Putamen (tissue), 1 donor: ENCODE results near the gene CSPG5.
A peak's percentile ranks its signal among the peaks of the same experiment; 100 is the strongest.

Source experiments
- DNase-seq: peaks from one replicate; pipeline ENCODE4 v3.0.0-alpha.2; 2016; ENCODE audit warnings: low spot score

CSPG5 gene

DNA sequence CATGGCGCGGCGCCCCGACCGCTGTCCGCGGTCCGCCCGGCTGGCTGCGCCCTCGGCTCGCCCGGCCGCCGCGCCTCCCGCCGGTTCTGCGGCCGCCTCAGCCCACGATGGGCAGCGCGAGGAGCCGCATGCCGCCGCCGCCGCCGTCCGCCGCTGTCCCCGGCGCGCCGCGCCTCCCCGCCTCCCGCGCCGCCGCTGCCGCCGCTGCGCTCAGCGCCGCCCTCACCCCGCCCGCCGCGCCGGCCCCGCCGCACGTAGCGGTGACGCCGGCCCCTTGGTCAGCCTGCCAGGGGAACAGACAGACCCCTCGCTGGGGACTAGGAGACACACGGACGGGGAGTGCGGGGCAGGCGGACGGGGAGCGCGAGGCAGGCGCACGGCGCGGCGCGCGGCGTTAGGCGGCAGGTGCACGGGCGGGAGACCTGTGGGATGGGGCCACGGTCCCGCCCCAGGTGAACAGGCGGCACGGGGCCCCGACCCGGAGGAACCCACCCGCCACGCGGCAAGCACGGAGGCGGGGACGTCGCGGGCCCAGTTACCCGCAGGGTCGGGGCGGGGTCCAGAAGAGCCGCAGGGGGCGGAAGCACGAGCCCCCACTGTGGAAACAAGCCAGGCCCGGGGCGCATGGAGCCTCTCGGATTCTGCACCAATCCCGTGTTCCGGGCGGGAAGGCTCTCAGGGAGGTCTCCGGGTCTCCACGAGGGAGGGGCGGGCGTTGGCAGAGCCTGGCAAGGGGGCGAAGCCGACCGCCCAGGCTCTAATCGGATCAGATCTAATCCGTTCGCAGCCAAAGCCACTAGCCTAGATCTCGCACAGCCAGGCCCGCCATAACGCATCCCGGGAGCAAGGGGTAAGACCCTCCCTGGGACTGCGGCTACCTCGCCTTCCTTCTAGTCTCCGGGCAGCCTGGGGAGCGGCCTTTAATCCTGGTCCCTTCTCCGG is at the start of gene CSPG5:
Gene CSPG5 (minus strand): TSS at position 175 of the 942 bp plus-strand sequence. CDS start 172 bp downstream, at position 3.
- no peak for DNase-seq

DNA sequence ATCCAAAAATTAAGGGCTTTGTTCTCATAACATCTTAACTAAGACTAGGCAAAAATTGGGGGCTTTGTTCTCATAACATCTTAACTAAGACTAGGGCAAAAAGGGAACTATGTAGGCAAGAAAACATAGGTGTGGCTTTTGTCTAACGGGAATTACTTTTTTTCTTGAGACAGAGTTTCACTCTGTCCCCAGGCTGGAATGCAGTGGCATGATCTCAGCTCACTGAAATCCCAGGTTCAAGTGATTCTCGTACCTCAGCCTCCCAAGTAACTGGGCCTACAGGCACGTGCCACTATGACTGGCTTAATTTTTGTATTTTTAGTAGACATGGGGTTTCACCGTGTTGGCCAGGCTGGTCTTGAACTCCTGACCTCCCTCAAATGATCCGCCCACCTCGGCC is 49.8 kb upstream of the CSPG5 start:
- no peak for DNase-seq

DNA sequence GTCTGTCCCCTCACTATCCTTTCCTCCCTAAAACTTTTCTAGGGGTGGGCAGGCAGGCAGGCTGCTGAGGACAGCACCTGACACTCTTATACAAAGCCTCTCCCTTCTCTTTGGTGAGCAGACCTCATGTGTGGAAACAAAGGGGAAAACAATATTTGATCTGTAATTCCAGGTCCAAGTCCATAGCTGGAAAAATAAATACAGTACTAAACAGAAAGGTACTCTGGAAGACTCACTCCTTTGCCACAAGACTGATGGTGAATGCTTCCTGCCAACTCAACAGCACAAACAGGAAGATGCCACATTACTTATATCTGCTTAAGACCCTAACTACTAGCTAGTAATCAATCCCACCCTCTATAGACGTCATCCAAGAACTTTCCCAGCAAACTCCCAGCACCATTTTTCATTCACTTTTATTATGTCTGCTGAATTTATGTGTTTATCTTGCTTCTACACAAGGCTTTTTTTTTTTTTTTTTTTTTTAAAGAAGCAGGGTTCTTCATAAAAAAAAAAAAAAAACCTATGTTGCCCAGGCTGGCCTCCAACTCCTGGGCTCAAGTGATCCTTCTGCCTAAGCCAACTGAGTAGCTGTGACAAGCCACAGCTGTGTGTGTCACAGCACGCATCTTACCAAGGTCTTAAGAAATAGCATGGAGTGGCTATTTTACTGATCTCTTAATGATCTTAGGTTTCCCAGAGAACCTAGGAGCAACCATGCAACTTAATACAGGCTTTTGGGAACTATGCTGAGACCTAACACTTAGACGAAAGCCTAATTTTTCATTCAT is 44.2 kb upstream of the CSPG5 start:
- DNase-seq: no peak

GRCh38 chr3:47617086-47618010 is 38.7 kb upstream of the CSPG5 start:
- no peak for DNase-seq

DNA sequence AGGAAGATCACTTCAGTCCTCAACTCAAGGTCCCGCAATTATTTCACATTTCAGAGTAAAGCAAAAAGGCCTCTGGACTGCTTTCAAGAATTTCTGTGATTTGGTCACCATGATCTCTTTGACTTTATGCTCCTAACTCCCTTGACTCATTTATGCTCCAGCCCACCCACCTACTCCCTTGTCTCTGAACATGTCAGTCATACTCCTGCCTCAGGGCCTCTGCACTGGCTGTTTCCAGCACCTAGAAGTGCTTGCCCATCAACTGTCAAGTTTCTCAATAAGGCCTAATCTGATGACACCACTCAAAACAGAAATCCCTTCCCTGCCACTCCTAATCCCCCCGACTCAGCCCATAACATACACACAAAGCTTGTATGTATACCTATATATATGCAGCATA is 36.1 kb upstream of the CSPG5 start:
- DNase-seq: no peak

DNA sequence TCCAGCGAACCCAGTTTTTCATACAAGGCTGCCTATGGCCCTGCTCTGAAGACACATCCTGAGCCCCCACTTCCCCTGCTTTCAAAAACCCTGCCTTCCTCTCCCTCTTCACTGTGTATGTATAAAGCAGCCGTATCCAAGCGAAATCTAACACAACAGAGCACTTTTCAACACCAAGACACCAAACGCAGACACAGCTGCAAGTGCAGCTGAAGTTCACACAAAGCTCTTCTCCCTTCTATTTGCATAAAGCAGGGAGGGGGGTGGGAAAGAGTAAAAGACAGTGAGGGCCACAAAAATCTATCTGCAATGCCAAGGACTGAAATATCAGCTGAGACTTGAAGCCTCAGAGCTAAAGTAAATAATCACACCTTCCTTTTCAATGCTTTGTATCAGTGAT is 35.1 kb upstream of the CSPG5 start:
- DNase-seq: peak; percentile 70

DNA sequence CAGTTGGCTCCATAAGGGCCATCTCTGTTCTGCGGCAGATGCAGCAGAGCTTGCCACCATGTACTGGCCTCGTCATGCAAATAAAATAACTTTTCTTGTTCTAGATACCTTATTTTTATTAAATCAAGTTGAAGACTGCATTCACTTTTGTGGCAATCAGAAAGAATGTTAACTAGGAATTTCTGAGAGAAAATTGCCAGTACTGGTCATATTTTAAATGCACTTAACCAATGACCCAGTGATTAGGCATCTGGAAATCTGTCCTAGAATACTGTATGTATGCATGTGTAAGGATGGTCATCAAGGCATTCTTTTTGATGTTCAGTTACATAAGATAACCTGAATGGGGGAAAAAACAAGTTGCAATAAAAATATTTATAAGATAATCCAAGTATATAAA is 34.2 kb upstream of the CSPG5 start:
- no peak for DNase-seq

- no peak for DNase-seq
Observed at GRCh38 chr3:47612178-47612577, 33.5 kb upstream of the CSPG5 start.

GRCh38 chr3:47611576-47611975 is 32.9 kb upstream of the CSPG5 start:
- DNase-seq: no peak

GRCh38 chr3:47610583-47610982 is 31.9 kb upstream of the CSPG5 start:
- DNase-seq: no peak

DNA sequence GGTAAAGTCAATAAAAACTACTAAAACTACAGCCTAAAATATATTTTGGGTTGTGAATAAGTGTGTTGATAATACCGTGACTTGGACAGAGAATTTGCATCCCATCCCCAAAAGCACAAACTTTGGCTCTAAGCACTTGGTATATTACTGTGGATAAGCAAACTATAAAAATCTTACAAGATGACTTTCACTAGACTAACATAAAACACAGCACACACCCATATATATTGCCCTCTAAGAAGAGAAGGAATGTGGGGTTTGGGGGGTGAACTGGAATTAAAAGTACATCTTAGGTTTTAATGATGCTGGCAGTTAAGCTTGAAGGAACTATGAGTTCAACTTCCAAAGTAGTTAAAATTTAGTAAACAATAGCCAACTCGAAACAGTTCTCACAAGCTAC is 28.7 kb upstream of the CSPG5 start:
- DNase-seq: no peak

DNA sequence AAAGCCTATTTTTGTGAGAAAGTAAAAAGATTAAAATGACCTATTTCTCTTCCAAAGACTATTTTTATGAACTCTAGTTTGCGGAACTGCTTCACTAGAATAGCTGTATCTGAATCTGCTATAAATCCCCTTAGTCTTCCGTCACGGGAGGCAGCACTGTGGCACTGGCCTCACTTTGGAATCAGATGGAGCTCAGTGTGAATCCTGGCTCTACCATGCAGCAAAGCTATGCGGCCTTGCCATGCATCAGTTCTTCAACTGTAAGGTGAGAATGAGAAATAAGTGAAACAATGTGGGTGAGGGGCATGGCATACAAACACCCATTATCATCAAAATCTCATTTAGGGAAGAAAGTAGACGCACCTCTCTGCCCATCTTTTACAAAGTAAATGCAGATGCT is 27.5 kb upstream of the CSPG5 start:
- DNase-seq: no peak

DNA sequence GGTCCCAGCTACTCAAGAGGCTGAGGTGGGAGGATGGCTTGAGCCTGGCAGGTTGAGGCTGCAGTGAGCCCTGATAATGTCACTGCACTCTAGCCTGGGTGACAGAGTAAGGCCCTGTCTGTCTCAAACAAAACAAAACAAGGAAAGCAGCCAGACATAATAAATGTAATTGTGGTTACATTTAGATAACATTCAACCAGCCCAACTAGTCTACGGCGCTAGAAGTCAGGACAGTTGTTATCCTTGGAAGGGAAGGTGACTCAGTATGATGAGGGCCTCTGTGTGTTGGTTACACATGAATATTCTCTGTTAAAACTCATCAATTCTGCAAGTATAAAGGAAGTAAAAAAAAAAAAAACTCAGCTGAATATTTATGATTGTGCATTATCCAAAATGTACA is 27.0 kb upstream of the CSPG5 start:
- no peak for DNase-seq

GRCh38 chr3:47604145-47604544 is 25.5 kb upstream of the CSPG5 start:
- no peak for DNase-seq

- no peak for DNase-seq
Observed at GRCh38 chr3:47603332-47603731, 24.7 kb upstream of the CSPG5 start.

- peak; percentile 49 for DNase-seq
Observed at GRCh38 chr3:47601281-47601680, 22.6 kb upstream of the CSPG5 start.

GRCh38 chr3:47594792-47595191 is 16.1 kb upstream of the CSPG5 start:
- DNase-seq: no peak

- DNase-seq: no peak
Observed at GRCh38 chr3:47592066-47592795, 13.6 kb upstream of the CSPG5 start.

- DNase-seq: no peak
Observed at GRCh38 chr3:47590216-47590615, 11.6 kb upstream of the CSPG5 start.

GRCh38 chr3:47588587-47588986 is 9.9 kb upstream of the CSPG5 start:
- DNase-seq: no peak

GRCh38 chr3:47588053-47588452 is 9.4 kb upstream of the CSPG5 start:
- DNase-seq: no peak
